Activated CD8-positive, alpha-beta T cell treated with anti-CD3 and anti-CD28 coated beads for 36 hours (primary cell): ENCODE results near the gene GTF3C5. TPM values are rescaled to one million over a fixed set of nuclear protein-coding genes. Genes with fewer than 3 reads are reported as not detected.

ENCODE experiments used
- ATAC-seq: fragments of 200-7000 bp; cut with Tn5 transposase; one replicate; pipeline ENCODE4 v1.10.0; 2021; ENCODE audit warnings: mild to moderate bottlenecking, moderate library complexity
- CTCF ChIA-PET: fragments of 350-600 bp; sonication (Branson Sonifier 250); formaldehyde crosslinking; loops from one replicate; lab custom pipeline; 2021; ENCODE audit warnings: antibody characterized with exemption; lab: Charles Lee
- POLR2A ChIA-PET: fragments of 350-600 bp; sonication (Branson Sonifier 250); formaldehyde crosslinking; loops from one replicate; lab custom pipeline; 2021; ENCODE audit warnings: antibody characterized with exemption; lab: Charles Lee
- DNase-seq: peaks from one replicate; pipeline ENCODE4 v3.0.0-alpha.2; 2020
- H3K27ac Mint-ChIP-seq: one replicate; pipeline ENCODE4 v1.8.0; 2021; ENCODE audit warnings: mild to moderate bottlenecking, mixed read lengths
- H3K27me3 Mint-ChIP-seq: one replicate; pipeline ENCODE4 v1.8.0; 2021; ENCODE audit warnings: mixed read lengths
- H3K36me3 Mint-ChIP-seq: one replicate; pipeline ENCODE4 v1.8.0; 2021; ENCODE audit warnings: low read depth, mixed read lengths
- H3K4me1 Mint-ChIP-seq: one replicate; pipeline ENCODE4 v1.8.0; 2021; ENCODE audit warnings: low read depth, mixed read lengths
- H3K4me3 Mint-ChIP-seq: one replicate; pipeline ENCODE4 v1.8.0; 2021; ENCODE audit warnings: mild to moderate bottlenecking, moderate library complexity, mixed read lengths
- H3K9me3 Mint-ChIP-seq: one replicate; pipeline ENCODE4 v1.8.0; 2021; ENCODE audit warnings: mixed read lengths
- CTCF ChIP-seq: fragments of 200-600 bp; IDR thresholded peaks from one replicate; pipeline ENCODE4 v1.8.0; 2022; ENCODE audit warnings: antibody characterized with exemption, mild to moderate bottlenecking
- intact Hi-C: fragments of 100-400 bp; cut with micrococcal nuclease; formaldehyde crosslinking; loops from one replicate; pipeline ENCODE4 v1.10.0; 2022
- total RNA-seq, 2 experiments: library from RNA; stranded (reverse); gene quantifications; one replicate each; pipeline ENCODE4 v1.2.3, GENCODE V29; 2021

Gene GTF3C5
- total RNA-seq, 2 experiments from 2014 or later, result 87.6 to 95.3 TPM

GRCh38 chr9:133054194-133054890 lies 23.5 kb downstream of the GTF3C5 start:
- DNase-seq (no peak), ATAC-seq (no peak)
- no peak overlapping the region for H3K4me3 Mint-ChIP-seq
- CTCF ChIA-PET, result interaction anchor here (1.3 kb wide), 1 partner anchor 89 kb away, joined by 3 read pairs; no protein-coding TSS in a partner anchor
- H3K27me3 Mint-ChIP-seq, result no peaks in the 10 kb centered on the region
- peaks cover 45% of the 10 kb centered on the region for H3K36me3 Mint-ChIP-seq
- H3K4me1 Mint-ChIP-seq, result peaks cover 34% of the 10 kb centered on the region
- POLR2A ChIA-PET, result no interaction called here
- TF ChIP-seq CTCF, result no peak
- H3K9me3 Mint-ChIP-seq, result no peaks in the 10 kb centered on the region
- no peak overlapping the region for H3K27ac Mint-ChIP-seq
- intact Hi-C loops, result no loop called here

GRCh38 chr9:133054966-133055365 lies 24.2 kb downstream of the GTF3C5 start:
- no peak for TF ChIP-seq CTCF
- Mint-ChIP-seq H3K9me3 (no peaks in the 10 kb centered on the region), H3K27ac (no peak overlapping the region), H3K4me1 (peaks cover 39% of the 10 kb centered on the region), H3K4me3 (no peak overlapping the region), H3K36me3 (peaks cover 42% of the 10 kb centered on the region), H3K27me3 (no peaks in the 10 kb centered on the region)
- ATAC-seq (no peak), DNase-seq (no peak)
- intact Hi-C loops, result no loop called here
- CTCF ChIA-PET, result no interaction called here
- POLR2A ChIA-PET, result no interaction called here

- intact Hi-C loops, result no loop called here
- H3K36me3 Mint-ChIP-seq, result peaks cover 40% of the 10 kb centered on the region
- no peak overlapping the region for H3K4me3 Mint-ChIP-seq
- no peak for TF ChIP-seq CTCF
- DNase-seq (no peak), ATAC-seq (no peak)
- H3K9me3 Mint-ChIP-seq, result no peaks in the 10 kb centered on the region
- no peaks in the 10 kb centered on the region for H3K27me3 Mint-ChIP-seq
- CTCF ChIA-PET, result interaction anchor here (1.2 kb wide), 1 partner anchor 88 kb away, joined by 5 read pairs; no protein-coding TSS in a partner anchor
- POLR2A ChIA-PET, result interaction anchor here (1.5 kb wide), 1 partner anchor 9 kb away, joined by 3 read pairs; no protein-coding TSS in a partner anchor
- no peak overlapping the region for H3K27ac Mint-ChIP-seq
- peaks cover 47% of the 10 kb centered on the region for H3K4me1 Mint-ChIP-seq
These were observed 25.1 kb downstream of the GTF3C5 start for GRCh38 chr9:133055788-133056420.

GRCh38 chr9:133056533-133056932 lies 25.7 kb downstream of the GTF3C5 start:
- no peak for DNase-seq
- no peaks in the 10 kb centered on the region for H3K27me3 Mint-ChIP-seq
- H3K27ac Mint-ChIP-seq, result peak overlapping the region; percentile 50
- CTCF ChIA-PET, result interaction anchor here (1.1 to 1.9 kb wide), 3 partner anchors 8 to 88 kb away, joined by 3 to 5 read pairs (median 4); no protein-coding TSS in a partner anchor
- peaks cover 53% of the 10 kb centered on the region for H3K4me1 Mint-ChIP-seq
- peaks cover 39% of the 10 kb centered on the region for H3K36me3 Mint-ChIP-seq
- H3K9me3 Mint-ChIP-seq, result no peaks in the 10 kb centered on the region
- POLR2A ChIA-PET, result interaction anchor here (1.1 to 1.5 kb wide), 2 partner anchors 9 to 19 kb away, joined by 3 read pairs; no protein-coding TSS in a partner anchor
- no peak overlapping the region for H3K4me3 Mint-ChIP-seq
- intact Hi-C loops, result no loop called here
- TF ChIP-seq CTCF, result no peak
- ATAC-seq, result no peak
